ENCODE results near the gene SLC22A31.

Gene SLC22A31

DNA sequence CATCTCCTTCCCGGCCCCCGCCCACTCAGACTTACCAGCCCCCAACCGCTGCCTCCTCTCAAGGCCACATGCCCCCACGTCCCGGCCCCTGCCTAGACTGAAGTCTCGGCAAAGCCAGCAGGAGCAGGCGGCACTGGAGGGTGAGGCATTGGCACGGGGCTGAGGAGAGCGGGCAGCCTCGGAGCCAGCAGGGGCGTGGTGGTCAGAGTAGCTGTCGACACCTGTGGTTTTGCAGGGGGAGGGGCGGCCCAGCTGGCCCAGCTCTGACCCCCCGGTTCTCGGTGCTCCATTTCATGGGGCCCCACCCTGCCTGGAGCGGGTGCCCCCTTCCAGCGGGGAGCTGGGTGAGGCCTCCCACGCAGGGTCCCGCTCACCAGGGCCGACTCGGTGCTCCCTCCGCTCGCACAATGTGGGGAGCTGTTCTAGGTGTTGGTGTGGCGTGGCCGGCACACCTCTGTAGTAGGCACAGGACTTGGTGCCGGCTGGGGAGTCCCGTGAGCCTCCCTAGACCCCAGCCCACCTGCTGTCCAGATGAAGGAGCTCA is 24.1 kb downstream of the SLC22A31 start:
- DNase-seq (ENCODE audit: low read depth), result no peak
- TF ChIP-seq, protein P1, sequence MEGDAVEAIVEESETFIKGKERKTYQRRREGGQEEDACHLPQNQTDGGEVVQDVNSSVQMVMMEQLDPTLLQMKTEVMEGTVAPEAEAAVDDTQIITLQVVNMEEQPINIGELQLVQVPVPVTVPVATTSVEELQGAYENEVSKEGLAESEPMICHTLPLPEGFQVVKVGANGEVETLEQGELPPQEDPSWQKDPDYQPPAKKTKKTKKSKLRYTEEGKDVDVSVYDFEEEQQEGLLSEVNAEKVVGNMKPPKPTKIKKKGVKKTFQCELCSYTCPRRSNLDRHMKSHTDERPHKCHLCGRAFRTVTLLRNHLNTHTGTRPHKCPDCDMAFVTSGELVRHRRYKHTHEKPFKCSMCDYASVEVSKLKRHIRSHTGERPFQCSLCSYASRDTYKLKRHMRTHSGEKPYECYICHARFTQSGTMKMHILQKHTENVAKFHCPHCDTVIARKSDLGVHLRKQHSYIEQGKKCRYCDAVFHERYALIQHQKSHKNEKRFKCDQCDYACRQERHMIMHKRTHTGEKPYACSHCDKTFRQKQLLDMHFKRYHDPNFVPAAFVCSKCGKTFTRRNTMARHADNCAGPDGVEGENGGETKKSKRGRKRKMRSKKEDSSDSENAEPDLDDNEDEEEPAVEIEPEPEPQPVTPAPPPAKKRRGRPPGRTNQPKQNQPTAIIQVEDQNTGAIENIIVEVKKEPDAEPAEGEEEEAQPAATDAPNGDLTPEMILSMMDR (conservative IDR thresholded peaks at IDR 0.05; ENCODE audit: control insufficient read depth, insufficient read depth, low read depth, low read length), result no peak
- H3K4me3 ChIP-seq (ENCODE audit: control insufficient read depth, low read depth, low read length), result no peak overlapping the region

DNA sequence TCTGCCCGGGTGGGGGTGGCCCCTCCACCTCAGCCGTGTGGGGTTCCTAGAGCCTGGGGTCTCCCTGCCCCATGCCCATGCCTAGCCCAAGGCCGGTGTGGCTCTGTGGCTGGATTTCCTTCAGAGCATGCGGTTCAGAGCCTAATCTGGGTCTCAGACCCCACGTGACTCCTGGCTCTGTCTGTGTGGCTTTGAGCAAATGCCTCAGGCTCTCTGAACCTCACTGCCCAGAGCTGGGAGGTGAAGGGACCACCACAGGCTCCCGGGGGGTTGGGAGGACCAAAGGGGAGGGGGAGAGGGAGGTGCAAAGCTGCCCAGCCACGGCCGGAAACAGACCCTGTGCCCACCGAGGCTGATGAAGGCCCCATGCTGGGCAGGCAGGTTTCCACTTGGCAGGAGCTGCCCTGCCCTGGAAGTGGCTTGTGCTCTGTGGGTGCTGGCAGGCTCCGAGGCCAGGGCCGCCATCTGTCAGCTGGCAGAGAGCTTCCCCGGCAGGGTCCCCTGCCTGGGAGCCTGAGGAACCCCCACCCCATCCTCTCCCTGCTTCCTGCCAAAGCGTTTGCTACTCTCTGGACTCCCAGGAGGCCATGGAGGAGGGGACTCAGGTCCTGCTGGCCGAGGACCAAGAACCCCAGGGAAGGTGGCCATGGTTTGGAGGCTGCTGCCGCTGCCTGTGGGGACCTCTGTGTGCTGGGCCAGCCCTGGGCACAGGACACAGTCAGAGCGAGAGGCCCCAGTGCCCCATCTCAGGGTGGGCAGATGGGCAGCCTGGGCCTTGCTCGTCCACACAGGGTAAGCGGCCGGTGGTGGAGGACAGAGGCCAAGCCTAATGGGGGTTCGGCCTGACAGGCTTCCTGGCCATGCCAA is 24.8 kb downstream of the SLC22A31 start:
- DNase-seq (ENCODE audit: low read depth), result no peak
- no peak overlapping the region for H3K4me3 ChIP-seq (ENCODE audit: control insufficient read depth, low read depth, low read length)
- TF ChIP-seq, protein P1 (conservative IDR thresholded peaks at IDR 0.05; ENCODE audit: control insufficient read depth, insufficient read depth, low read depth, low read length), result no peak

DNA sequence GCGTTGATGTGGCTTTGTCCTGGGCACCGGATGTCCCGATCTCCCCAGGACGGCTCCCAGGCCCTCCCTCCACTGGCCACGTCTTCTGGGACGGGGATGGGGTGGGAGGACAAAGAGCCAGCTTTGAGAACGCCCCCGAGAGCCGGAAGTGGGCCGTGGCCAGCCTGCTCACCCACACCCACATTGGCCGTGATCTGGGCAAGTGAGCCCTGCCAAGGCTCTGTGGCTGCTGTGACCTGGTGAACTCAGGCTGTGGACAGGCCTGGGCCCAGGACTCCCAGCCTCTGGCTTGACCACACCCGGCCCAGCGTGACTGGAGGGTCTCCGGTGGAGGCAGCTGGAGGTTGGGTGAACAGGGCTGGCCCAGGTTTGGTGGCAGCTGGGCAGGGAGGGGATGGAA is 25.5 kb downstream of the SLC22A31 start:
- H3K4me3 ChIP-seq (ENCODE audit: control insufficient read depth, low read depth, low read length), result no peak overlapping the region
- DNase-seq (ENCODE audit: low read depth), result no peak
- TF ChIP-seq, protein P1 (conservative IDR thresholded peaks at IDR 0.05; ENCODE audit: control insufficient read depth, insufficient read depth, low read depth, low read length), result no peak

DNA sequence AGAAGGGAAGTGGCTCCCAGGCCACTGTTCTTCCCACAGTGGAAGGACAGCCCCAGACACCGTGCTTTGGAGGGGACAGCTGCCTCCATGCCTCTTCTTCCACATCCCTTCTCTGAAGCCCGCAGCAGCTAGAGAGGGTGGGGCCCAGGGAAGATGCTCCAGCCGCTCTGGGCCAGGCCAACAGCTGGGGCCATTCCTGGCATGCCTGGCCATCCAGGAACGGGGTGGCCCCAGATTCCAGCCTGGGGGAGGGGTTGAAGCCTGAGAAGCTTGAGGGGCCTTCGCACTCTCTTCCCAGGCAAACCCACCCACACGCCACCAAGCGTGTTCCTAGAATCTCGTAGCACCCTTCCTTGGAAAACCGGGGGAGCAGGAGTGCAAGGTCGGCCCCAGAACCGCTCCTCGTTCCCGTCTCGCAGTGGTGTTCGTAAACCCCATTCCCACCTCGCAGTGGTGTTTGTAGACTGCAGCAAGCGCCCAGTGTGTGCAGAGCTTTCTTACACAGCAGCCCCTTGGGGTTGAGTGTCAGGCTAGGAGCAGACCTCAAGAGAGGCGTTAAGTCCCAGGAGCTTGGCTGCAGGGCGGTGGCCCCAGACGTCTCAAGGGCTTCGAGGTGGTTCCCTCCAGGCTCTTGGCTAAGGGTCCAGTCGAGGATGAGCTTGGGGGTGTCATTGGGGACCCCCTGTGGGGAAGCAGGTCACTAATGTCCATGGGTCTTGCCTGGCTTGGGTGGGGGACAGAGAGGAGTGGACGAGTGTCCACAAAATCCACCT is 26.1 kb downstream of the SLC22A31 start:
- no peak for DNase-seq (ENCODE audit: low read depth)
- TF ChIP-seq, protein P1 (conservative IDR thresholded peaks at IDR 0.05; ENCODE audit: control insufficient read depth, insufficient read depth, low read depth, low read length), result no peak
- H3K4me3 ChIP-seq (ENCODE audit: control insufficient read depth, low read depth, low read length), result no peak overlapping the region

DNA sequence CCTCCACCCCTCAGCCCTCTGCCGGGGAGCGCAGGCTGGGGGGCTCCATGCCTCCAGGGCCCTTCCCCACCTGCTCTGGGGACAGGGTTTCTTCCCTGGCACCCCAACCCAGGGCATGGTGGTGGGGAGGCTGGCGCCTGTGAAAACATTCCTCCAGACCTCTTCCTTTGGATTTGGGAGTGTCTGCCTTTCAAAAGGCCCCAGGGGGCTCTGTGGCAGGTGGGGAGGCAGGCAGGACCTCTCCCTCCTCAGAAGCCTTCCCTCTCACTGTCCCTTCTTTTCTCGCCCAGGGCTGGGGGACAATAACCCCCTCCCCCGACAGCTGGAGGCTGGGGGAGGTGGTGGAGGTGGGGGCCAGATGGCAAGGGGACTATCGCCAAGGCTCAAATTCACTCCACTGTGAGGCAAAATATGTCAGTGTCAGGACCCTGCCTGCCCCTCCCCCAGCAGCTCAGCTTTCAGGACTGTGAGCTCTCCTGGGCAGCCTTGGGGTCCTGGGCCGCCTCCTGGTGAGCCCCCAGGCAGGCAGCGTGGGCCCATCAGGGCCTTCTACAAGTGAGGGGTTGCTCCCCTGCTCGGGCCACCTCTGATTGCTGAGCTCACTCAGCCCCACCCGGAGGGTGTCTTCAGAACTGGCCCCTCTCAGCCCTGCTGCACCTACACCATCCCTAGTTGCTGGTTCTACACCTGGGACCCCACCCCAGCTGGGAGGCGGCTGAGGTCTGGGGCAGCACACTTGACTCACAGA is 27.0 kb downstream of the SLC22A31 start:
- TF ChIP-seq, protein P1 (conservative IDR thresholded peaks at IDR 0.05; ENCODE audit: control insufficient read depth, insufficient read depth, low read depth, low read length), result no peak
- DNase-seq (ENCODE audit: low read depth), result no peak

DNA sequence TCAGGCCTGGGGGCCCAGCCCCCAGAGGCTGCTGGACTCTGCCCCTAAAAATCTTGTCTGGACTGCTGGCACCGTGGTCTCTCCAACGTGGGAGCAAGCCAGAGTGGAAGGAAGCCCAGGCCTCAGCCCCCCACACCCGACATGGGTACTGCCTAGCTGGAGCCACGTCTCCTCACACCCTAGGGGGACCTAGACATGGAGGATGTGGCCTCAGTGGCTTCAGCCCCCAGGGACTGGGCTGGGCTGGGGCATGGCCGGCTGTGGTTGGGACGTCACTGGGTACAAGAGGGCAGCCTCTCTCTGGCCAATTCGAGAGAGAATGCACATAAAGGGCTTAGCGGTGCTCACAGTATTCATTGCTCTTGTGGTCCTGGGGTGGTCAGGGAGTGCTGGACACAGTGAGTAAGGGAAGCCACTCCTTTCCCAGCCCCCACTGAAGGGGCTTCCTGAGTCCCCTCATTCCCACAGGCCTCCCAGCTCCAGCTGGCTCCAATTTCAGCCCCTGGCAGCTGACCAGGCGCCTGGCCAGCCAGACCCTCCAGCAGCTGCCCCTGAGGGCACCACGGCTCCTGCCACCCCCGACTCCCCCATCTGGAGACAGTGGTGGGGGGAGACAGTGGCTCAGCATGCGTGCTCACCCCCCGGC is 27.7 kb downstream of the SLC22A31 start:
- DNase-seq (ENCODE audit: low read depth), result no peak
- TF ChIP-seq, protein P1 (conservative IDR thresholded peaks at IDR 0.05; ENCODE audit: control insufficient read depth, insufficient read depth, low read depth, low read length), result no peak
- no peak overlapping the region for H3K4me3 ChIP-seq (ENCODE audit: control insufficient read depth, low read depth, low read length)

More for the DNA sequence above, 27.0 kb downstream of the SLC22A31 start:
- no peak overlapping the region for H3K4me3 ChIP-seq (ENCODE audit: control insufficient read depth, low read depth, low read length)
